Activated CD4-positive, alpha-beta memory T cell treated with anti-CD3 and anti-CD28 coated beads, Interleukin-2, amount 10 ng/mL, durations not matched to agents 7 days and 5 days (primary cell): Measurements from ENCODE around the gene STPG4. TPM values are rescaled to one million over a fixed set of nuclear protein-coding genes. Genes with fewer than 3 reads are reported as not detected.
A peak's percentile ranks its signal among the peaks of the same experiment; 100 is the strongest.
"Not testable (repeated sequence)": the region's sequence is repeated elsewhere in the genome, so short reads cannot be mapped to it uniquely, and the experiment has no call there.

Experiments
- CTCF ChIA-PET: fragments of 350-600 bp; sonication (Branson Sonifier 250); formaldehyde crosslinking; loops from one replicate; lab custom pipeline; 2021; ENCODE audit warnings: antibody characterized with exemption, inconsistent platforms; lab: Charles Lee
- POLR2A ChIA-PET: fragments of 350-600 bp; sonication (Branson Sonifier 250); formaldehyde crosslinking; loops from one replicate; lab custom pipeline; 2021; ENCODE audit warnings: antibody characterized with exemption; lab: Charles Lee
- DNase-seq: peaks from one replicate; pipeline ENCODE4 v3.0.0-alpha.2; 2020
- H3K27ac Mint-ChIP-seq: one replicate; pipeline ENCODE4 v1.8.0; 2021; ENCODE audit warnings: mild to moderate bottlenecking, mixed read lengths
- H3K27me3 Mint-ChIP-seq: one replicate; pipeline ENCODE4 v1.8.0; 2021; ENCODE audit warnings: mixed read lengths
- H3K36me3 Mint-ChIP-seq: one replicate; pipeline ENCODE4 v1.8.0; 2021; ENCODE audit warnings: low read depth, mixed read lengths
- H3K4me1 Mint-ChIP-seq: one replicate; pipeline ENCODE4 v1.8.0; 2021; ENCODE audit warnings: mixed read lengths
- H3K4me3 Mint-ChIP-seq: one replicate; pipeline ENCODE4 v1.8.0; 2021; ENCODE audit warnings: mild to moderate bottlenecking, mixed read lengths
- H3K9me3 Mint-ChIP-seq: one replicate; pipeline ENCODE4 v1.8.0; 2021; ENCODE audit warnings: mixed read lengths
- total RNA-seq, 2 experiments: library from RNA; stranded (reverse); gene quantifications; one replicate each; pipeline ENCODE4 v1.2.3, GENCODE V29; 2021

Gene STPG4
- total RNA-seq, 2 experiments from 2014 or later: 0.13 TPM; not detected in 1

DNA sequence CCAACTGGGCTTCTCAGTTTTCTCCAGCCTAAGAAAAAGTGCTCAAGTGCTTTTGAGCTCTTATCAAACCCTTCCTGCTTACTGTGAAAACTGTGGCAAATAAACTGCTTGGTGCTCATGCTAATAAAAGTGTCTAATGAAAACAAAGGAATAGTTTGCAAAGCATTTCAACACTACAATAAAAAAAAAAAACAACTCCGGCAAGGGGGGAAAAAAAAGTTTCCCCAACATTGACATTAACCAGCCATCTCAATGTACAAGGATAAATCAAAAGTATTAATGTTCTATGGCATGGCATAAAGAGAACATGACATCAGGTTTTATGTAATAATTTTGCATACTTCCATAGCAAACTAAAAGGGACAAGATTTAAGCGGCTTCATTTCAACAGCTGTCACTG, 14.7 kb upstream of the STPG4 start:
- no peaks in the 10 kb centered on the region for H3K9me3 Mint-ChIP-seq
- POLR2A ChIA-PET: no interaction called here
- DNase-seq: no peak
- no peaks in the 10 kb centered on the region for H3K27me3 Mint-ChIP-seq
- CTCF ChIA-PET: interaction anchor here (0.5 to 1.1 kb wide), 2 partner anchors 101 to 218 kb away, joined by 3 to 4 read pairs; no protein-coding TSS in a partner anchor
- H3K4me1 Mint-ChIP-seq: peaks cover 68% of the 10 kb centered on the region
- no peak overlapping the region for H3K4me3 Mint-ChIP-seq
- peaks cover 64% of the 10 kb centered on the region for H3K36me3 Mint-ChIP-seq
- H3K27ac Mint-ChIP-seq: peak overlapping the region; percentile 23

DNA sequence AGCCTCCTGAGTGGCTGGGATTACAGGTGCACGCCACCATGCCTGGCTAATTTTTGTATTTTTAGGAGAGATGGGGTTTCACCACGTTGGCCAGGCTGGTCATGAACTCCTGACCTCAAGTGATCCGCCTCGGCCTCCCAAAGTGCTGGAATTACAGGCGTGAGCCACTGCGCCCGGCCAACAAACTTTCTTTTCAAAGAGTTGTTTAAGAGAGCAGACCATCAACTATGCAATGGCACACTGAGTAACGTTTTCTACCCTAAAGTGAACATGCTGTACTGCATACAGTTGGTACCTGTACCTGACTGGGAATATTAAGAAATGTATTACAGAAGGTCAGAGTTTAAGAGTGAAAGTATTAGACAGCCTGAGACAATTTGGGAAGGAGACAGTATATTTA, 13.8 kb upstream of the STPG4 start:
- H3K4me1 Mint-ChIP-seq: peaks cover 68% of the 10 kb centered on the region
- CTCF ChIA-PET, DNase-seq, H3K4me3 Mint-ChIP-seq, H3K9me3 Mint-ChIP-seq, H3K27me3 Mint-ChIP-seq, POLR2A ChIA-PET: not testable (repeated sequence)
- peak overlapping the region; percentile 14 for H3K27ac Mint-ChIP-seq
- H3K36me3 Mint-ChIP-seq: peaks cover 68% of the 10 kb centered on the region

DNA sequence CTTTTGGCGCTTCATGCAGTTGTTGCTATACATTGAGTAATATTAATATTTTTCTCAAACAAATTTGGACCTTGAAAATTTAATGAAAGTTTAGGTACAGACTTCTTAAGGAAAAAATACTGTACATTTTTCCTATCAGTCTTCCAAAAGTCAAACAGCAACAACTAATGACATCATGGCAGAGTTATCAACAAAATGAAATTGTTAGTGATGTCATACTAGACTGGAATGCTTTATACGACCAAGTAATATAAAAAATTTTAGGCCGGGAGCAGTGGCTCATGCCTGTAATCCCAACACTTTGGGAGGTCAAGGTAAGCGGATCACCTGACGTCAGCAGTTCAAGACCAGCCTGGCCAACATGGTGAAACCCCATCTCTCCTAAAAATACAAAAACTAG, 12.0 kb upstream of the STPG4 start:
- Mint-ChIP-seq H3K4me3 (no peak overlapping the region), H3K27ac (no peak overlapping the region), H3K27me3 (no peaks in the 10 kb centered on the region), H3K4me1 (peaks cover 62% of the 10 kb centered on the region), H3K9me3 (no peaks in the 10 kb centered on the region), H3K36me3 (peaks cover 69% of the 10 kb centered on the region)
- ChIA-PET CTCF (interaction anchor here (0.6 to 0.7 kb wide), 2 partner anchors 11 to 107 kb away, joined by 3 to 4 read pairs; no protein-coding TSS in a partner anchor), POLR2A (no interaction called here)
- DNase-seq: no peak

DNA sequence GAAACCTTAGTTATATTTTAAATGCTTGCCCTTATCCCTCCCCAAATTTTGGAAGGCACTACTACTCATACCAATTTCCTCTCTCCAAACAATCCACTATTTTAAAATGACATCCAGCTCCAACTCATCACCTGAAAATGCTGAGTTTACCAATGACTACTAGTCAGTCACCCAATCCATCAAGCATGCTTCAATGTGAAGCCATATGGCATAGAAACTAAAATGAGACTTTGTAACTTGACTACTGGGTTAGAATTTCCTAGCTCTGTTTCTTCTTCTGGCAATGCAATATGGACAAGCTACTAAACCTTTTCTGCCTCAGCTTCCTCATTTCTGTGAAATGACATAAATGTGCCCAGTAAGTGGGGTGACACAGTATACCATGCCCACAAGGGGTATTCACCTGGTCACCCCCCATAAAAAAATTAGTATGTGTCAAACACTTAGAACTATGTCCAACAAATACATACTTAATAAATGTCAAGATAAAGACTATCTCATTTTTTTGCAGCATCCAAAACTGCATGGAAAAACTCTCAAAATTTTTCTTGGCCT, 10.0 kb upstream of the STPG4 start:
- H3K36me3 Mint-ChIP-seq: peaks cover 74% of the 10 kb centered on the region
- no peaks in the 10 kb centered on the region for H3K27me3 Mint-ChIP-seq
- H3K4me3 Mint-ChIP-seq: no peak overlapping the region
- H3K9me3 Mint-ChIP-seq: no peaks in the 10 kb centered on the region
- ChIA-PET POLR2A (no interaction called here), CTCF (interaction anchor here (1.0 kb wide), 1 partner anchor 8 kb away, joined by 3 read pairs; no protein-coding TSS in a partner anchor)
- no peak overlapping the region for H3K27ac Mint-ChIP-seq
- peaks cover 46% of the 10 kb centered on the region for H3K4me1 Mint-ChIP-seq
- no peak for DNase-seq

DNA sequence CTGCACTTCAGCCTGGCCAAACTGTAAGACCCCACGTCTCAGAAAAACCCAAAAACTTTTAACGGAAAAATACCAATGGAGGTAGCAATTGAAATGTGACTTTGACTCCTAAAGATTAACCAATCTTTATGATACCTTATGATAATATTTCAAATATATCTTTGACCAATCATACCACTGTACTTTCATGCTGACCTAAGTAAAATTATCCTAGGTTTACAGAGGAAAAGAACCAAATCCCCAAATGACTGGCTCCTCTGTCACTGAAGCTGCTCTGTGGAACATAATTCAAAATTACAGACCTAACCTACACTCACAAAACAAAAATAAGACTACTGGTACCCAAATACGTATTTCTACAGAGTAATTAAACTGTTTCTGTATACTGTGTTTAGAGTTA, 7.7 kb upstream of the STPG4 start:
- peaks cover 36% of the 10 kb centered on the region for H3K4me1 Mint-ChIP-seq
- H3K27me3 Mint-ChIP-seq: no peaks in the 10 kb centered on the region
- CTCF ChIA-PET: interaction anchor here (0.6 kb wide), 1 partner anchor 16 kb away, joined by 4 read pairs; no protein-coding TSS in a partner anchor
- DNase-seq: no peak
- no peak overlapping the region for H3K4me3 Mint-ChIP-seq
- no peak overlapping the region for H3K27ac Mint-ChIP-seq
- no peaks in the 10 kb centered on the region for H3K9me3 Mint-ChIP-seq
- H3K36me3 Mint-ChIP-seq: peaks cover 73% of the 10 kb centered on the region
- POLR2A ChIA-PET: no interaction called here

DNA sequence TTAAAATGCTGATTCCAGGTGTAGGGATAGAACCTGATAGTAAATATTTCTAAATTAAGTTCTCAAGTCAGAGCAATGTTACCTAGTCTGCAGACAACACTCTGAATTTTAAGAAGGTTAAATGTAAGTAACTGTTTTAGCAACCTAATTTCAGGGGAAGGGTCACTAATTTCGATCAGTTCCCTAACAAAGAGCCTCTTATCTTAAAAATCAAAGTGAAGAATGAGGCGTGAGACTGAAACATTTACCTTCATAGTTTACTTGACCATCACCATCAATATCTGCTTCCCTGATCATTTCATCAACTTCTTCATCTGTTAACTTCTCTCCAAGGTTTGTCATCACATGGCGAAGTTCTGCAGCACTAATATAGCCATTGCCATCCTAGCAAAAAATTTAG, 6.4 kb upstream of the STPG4 start:
- no peak overlapping the region for H3K4me3 Mint-ChIP-seq
- CTCF ChIA-PET: no interaction called here
- no peak overlapping the region for H3K27ac Mint-ChIP-seq
- peaks cover 80% of the 10 kb centered on the region for H3K36me3 Mint-ChIP-seq
- no peaks in the 10 kb centered on the region for H3K9me3 Mint-ChIP-seq
- POLR2A ChIA-PET: no interaction called here
- H3K27me3 Mint-ChIP-seq: no peaks in the 10 kb centered on the region
- peaks cover 36% of the 10 kb centered on the region for H3K4me1 Mint-ChIP-seq
- DNase-seq: no peak

DNA sequence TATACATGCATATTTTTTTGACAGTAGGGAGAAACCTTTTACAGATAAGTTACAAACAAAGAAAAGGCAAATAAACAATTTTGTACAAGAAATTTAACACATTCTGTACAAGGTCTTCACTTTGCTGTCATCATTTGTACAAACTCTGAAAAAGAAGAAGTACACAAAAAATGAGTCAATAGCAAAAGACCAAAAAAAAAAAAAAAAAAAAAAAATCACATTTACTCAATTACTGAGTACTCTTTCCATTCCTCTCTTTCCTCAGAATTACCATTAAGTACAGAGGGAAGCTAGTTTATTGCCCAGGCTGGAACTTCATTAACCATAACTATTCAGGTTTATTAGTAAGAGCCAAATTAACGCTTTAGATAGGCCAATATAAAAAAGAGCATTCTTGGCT, 5.6 kb upstream of the STPG4 start:
- no peaks in the 10 kb centered on the region for H3K27me3 Mint-ChIP-seq
- POLR2A ChIA-PET: no interaction called here

DNA sequence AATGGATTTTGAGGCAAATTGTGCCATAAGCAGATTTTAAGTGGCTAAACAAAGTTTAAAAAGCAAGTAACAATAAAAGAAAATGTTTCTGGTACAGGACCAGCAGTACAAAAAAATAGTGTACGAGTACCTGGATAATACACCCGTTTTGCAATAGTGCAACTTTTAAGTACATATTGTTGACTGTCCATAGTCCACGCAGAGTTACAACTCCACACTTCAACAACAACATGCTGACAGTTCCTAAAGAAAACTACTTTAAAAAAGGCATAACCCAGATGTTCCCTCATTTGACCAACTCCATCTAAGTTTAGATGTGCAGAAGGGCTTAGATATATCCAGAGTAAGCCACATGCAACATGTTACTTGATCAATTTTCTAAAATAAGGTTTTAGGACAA, 5.1 kb upstream of the STPG4 start:
- no peak overlapping the region for H3K4me3 Mint-ChIP-seq
- H3K27ac Mint-ChIP-seq: no peak overlapping the region
- ChIA-PET POLR2A (no interaction called here), CTCF (no interaction called here)
- DNase-seq: no peak
- H3K9me3 Mint-ChIP-seq: no peaks in the 10 kb centered on the region
- peaks cover 35% of the 10 kb centered on the region for H3K4me1 Mint-ChIP-seq
- no peaks in the 10 kb centered on the region for H3K27me3 Mint-ChIP-seq
- peaks cover 79% of the 10 kb centered on the region for H3K36me3 Mint-ChIP-seq

More for the DNA sequence above, 5.6 kb upstream of the STPG4 start:
- H3K4me1 Mint-ChIP-seq: peaks cover 38% of the 10 kb centered on the region
- no peaks in the 10 kb centered on the region for H3K9me3 Mint-ChIP-seq
- CTCF ChIA-PET: no interaction called here
- H3K36me3 Mint-ChIP-seq: peaks cover 83% of the 10 kb centered on the region
- DNase-seq: no peak
- H3K4me3 Mint-ChIP-seq: no peak overlapping the region
- no peak overlapping the region for H3K27ac Mint-ChIP-seq

DNA sequence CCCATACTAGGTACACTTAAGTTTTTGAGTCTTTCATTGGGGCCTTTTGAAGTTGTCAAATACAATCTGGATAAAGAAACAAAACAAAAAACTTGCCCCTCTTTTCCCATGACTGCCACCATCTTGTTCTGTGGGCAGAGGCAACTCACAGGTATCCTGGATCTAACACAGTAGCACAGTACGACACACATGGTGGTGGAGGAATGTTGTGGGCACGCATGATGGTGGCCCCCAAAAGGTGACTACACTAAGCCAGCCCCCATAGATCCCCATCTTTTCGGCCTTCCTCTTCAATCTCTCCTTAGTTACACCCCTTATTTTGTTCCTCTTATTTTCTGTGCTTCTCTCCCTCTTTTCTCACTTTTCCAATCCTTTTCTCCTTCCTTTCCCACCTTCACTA, 4.5 kb upstream of the STPG4 start:
- Mint-ChIP-seq H3K4me3 (no peak overlapping the region), H3K36me3 (peaks cover 76% of the 10 kb centered on the region), H3K27ac (no peak overlapping the region), H3K27me3 (no peaks in the 10 kb centered on the region), H3K9me3 (no peaks in the 10 kb centered on the region), H3K4me1 (peaks cover 30% of the 10 kb centered on the region)
- CTCF ChIA-PET: no interaction called here
- POLR2A ChIA-PET: no interaction called here
- DNase-seq: no peak

DNA sequence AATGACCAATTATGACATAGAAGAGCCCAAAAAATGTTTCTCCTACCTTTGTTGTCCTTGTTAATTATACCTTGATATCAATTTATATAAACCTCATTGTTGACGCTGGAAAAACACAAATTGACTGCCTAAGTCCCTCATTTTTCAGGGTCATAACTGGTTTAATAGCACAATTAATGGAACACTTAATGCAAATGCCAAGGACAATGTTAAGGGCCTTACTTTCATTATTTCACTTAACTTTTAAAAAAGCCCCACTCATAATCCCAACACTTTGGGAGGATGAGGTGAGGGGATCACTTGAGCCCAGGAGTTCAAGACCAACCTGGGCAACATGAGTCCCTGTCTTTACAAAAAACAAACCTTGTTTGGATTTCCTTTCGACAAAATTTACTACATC, 3.5 kb upstream of the STPG4 start:
- Mint-ChIP-seq H3K4me3 (no peak overlapping the region), H3K36me3 (peaks cover 72% of the 10 kb centered on the region), H3K9me3 (no peaks in the 10 kb centered on the region), H3K27ac (no peak overlapping the region), H3K4me1 (peaks cover 26% of the 10 kb centered on the region), H3K27me3 (no peaks in the 10 kb centered on the region)
- no peak for DNase-seq
- ChIA-PET POLR2A (no interaction called here), CTCF (no interaction called here)

DNA sequence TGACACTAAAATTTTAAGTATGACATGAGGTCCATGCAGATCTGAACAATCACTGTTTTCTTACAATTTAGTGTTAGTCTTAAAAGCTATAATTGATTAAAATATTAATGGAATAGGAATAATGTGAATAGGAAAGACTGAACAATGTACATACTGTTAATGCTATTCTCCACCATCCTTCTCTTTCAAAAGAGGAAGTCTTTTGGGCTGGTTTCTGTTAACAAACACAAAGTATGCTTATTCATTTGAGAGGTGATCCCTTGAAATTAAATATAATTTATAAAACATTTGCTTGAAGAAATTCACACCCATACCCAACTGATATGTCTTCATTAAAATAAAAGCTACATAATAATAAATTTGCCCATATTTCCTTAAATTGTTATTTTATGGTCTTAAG, 2.3 kb downstream of the STPG4 start:
- Mint-ChIP-seq H3K27ac (no peak overlapping the region), H3K36me3 (peaks cover 46% of the 10 kb centered on the region), H3K4me3 (no peak overlapping the region), H3K27me3 (no peaks in the 10 kb centered on the region), H3K9me3 (no peaks in the 10 kb centered on the region), H3K4me1 (peaks cover 10% of the 10 kb centered on the region)
- POLR2A ChIA-PET: no interaction called here
- CTCF ChIA-PET: no interaction called here
- DNase-seq: no peak

DNA sequence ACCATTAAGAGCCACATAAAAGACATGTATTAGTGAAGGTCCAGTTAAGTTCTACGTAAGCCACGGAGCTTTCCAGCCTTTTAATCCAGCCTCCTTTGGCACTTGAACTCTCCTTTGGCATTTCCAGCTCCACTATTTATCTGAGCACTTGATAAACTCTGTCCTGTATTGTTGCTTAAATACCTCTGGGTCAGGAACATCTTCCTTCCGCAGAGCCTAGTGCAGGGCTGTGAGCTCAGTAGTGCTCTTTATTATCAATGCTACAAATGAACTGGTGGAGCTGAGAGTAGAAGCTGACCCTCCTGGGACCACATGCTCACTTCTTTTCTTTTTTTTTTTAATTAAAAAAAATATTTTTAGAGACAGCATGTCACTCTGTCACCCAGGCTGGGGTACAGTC, 4.9 kb downstream of the STPG4 start:
- POLR2A ChIA-PET: no interaction called here
- CTCF ChIA-PET: no interaction called here
- DNase-seq: no peak
- H3K4me1 Mint-ChIP-seq: no peaks in the 10 kb centered on the region
- no peaks in the 10 kb centered on the region for H3K27me3 Mint-ChIP-seq
- peaks cover 28% of the 10 kb centered on the region for H3K36me3 Mint-ChIP-seq
- H3K27ac Mint-ChIP-seq: no peak overlapping the region
- no peak overlapping the region for H3K4me3 Mint-ChIP-seq
- no peaks in the 10 kb centered on the region for H3K9me3 Mint-ChIP-seq

DNA sequence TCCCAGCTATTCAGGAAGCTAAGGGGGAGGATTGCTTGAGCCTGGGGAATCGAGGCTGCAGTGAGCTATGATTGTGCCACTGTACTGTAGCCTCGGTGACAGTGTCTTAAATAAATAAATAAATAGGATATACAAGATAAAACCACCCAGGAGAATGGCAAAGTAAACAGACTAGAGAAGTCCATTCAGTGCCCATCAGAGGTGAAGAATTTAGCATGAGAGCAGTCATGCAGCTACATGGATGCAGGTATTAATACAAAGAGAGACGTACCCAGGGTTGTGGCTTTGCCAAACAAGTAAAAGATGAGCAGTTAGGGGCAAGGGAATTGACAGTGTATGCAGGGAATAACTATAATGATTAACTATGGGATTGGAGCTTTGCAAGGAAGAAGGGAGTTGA, 8.1 kb downstream of the STPG4 start:
- Mint-ChIP-seq H3K9me3 (no peaks in the 10 kb centered on the region), H3K36me3 (peaks cover 40% of the 10 kb centered on the region), H3K4me3 (no peak overlapping the region), H3K27ac (no peak overlapping the region), H3K4me1 (peaks cover 3% of the 10 kb centered on the region), H3K27me3 (no peaks in the 10 kb centered on the region)
- CTCF ChIA-PET: no interaction called here
- DNase-seq: no peak
- POLR2A ChIA-PET: no interaction called here

DNA sequence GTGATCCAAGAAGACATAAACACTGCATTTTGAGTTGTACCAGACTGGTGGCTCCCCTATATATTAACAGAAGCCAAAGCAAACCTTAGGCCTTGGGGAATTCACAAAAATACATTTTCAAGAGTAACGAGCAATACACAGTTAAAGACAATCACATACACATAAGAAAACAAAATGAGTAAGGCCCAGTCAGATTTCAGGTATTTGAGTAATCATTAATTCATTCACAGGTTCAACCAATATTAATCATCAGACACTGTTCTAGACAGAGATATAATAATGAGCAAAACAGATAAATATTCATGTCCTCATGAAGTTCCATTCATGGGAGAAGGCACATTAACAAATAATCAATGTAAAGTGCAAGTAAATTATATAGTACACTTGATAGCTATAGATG, 9.6 kb downstream of the STPG4 start:
- Mint-ChIP-seq H3K9me3 (no peaks in the 10 kb centered on the region), H3K4me1 (peaks cover 3% of the 10 kb centered on the region), H3K27ac (no peak overlapping the region), H3K4me3 (no peak overlapping the region), H3K27me3 (no peaks in the 10 kb centered on the region), H3K36me3 (peaks cover 46% of the 10 kb centered on the region)
- ChIA-PET CTCF (no interaction called here), POLR2A (no interaction called here)
- DNase-seq: no peak
